Heart right ventricle (tissue), 16 donors: ENCODE results near the gene CDKN2AIPNL. TPM values are rescaled to one million over a fixed set of nuclear protein-coding genes. Genes with fewer than 3 reads are reported as not detected.

Experiments
- ATAC-seq, 8 donors: fragments of 200-7000 bp; cut with Tn5 transposase; one replicate each; pipeline ENCODE4 v1.9.1; 2020; ENCODE audit warnings: mild to moderate bottlenecking in 8 of 8, moderate library complexity in 8 of 8, moderate number of reproducible peaks in 1 of 8
- DNase-seq, 2 donors: peaks; one replicate each; pipeline ENCODE4 v3.0.0-alpha.2; 2020
- H3K27ac ChIP-seq, 10 donors: fragments of 200-600 bp; sonication (generic) in 2 of 10; one replicate each; pipeline versions ENCODE4 v1.5.0 to v1.8.0; 2020 to 2022; ENCODE audit warnings: mild to moderate bottlenecking in 3 of 10
- H3K27me3 ChIP-seq, 7 donors: fragments of 200-600 bp; one replicate each; pipeline ENCODE4 v1.8.0; 2021 to 2022; ENCODE audit warnings: mild to moderate bottlenecking in 2 of 7
- H3K36me3 ChIP-seq, 9 donors: fragments of 200-600 bp; sonication (generic) in 1 of 9; one replicate each; pipeline versions ENCODE4 v1.5.0 to v1.8.0; 2020 to 2022; ENCODE audit warnings: mild to moderate bottlenecking in 2 of 9
- H3K4me1 ChIP-seq, 9 donors: fragments of 200-600 bp; sonication (generic) in 1 of 9; one replicate each; pipeline versions ENCODE4 v1.5.0 to v1.8.0; 2020 to 2022; ENCODE audit warnings: mild to moderate bottlenecking in 4 of 9
- H3K4me3 ChIP-seq, 10 donors: fragments of 200-600 bp; sonication (generic) in 2 of 10; one replicate each; pipeline versions ENCODE4 v1.5.0 to v1.8.0; 2020 to 2022; ENCODE audit warnings: mild to moderate bottlenecking in 7 of 10, moderate library complexity in 2 of 10
- H3K9me3 ChIP-seq, 11 donors: fragments of 200-600 bp in 10 of 11; sonication (generic) in 2 of 11; one replicate each; pipeline versions ENCODE4 v1.5.0 to v1.8.0; 2013 to 2022; ENCODE audit warnings: mild to moderate bottlenecking in 2 of 11, control low read depth in 1 of 11, moderate library complexity in 1 of 11
- WGBS, 2 donors: extraction: QIAGEN DNeasy Blood & Tissue Kit; methylation state at CpG; one replicate each; pipeline ENCODE4 v1.1.7; 2013; ENCODE audit warnings: inconsistent platforms in 1 of 2; 5-methylcytosine and 5-hydroxymethylcytosine counted together
- intact Hi-C, 10 donors: fragments of 100-400 bp; cut with DNase I; formaldehyde crosslinking; loops; one replicate each; pipeline versions ENCODE4 v1.11.1 to v1.14.2; 2022
- polyA plus RNA-seq, 2 donors: library from polyadenylated mRNA; stranded (reverse); fragments of 200-250 nt; gene quantifications; one replicate each; pipeline ENCODE4 v1.2.3, GENCODE V29; 2013
- total RNA-seq, 10 donors: library from RNA; stranded (reverse); fragmentation: NEBNext Ultra II Directional in 3 of 10; extraction: Animal tissue kit (Norgen Biotek cat#: 25700) in 3 of 10; gene quantifications; one replicate each; pipeline versions ENCODE4 v1.2.1 to v1.2.4, GENCODE V29; 2021 to 2023
- TF ChIP-seq, protein P1 (sequence below), 9 donors: fragments of 200-600 bp; sonication (generic) in 2 of 9; IDR thresholded peaks; one replicate each; pipeline versions ENCODE4 v1.5.0 to v1.8.0; 2021 to 2022; ENCODE audit warnings: antibody characterized with exemption in 9 of 9, mild to moderate bottlenecking in 5 of 9, moderate library complexity in 1 of 9
- donor health status: Arrhythmogenic right ventricular cardiomyopathy.
- donor health status: ischemic (EF 13 %, LVEDD 7.1; RV severe dilation, severe dysfunction).
- donor health status: healthy with polysubstance abuse.
- donor health status: DM: no; HTN: yes; CAD: no.
- donor health status: DM: no; HTN: no; CAD: no.
- donor health status: ischemic (EF 25% LVEDD 6.9; RV normal size, moderate dysfunction).
- donor health status: ischemic (EF 25% LVEDD 5.7; RV mildly dilated, moderate dysfunction).
- donor health status: healthy.
- donor health status: DM: yes; HTN: yes; CAD: no.
- donor health status: Ischemic cardiomyopathy.
- donor health status: ischemic (EF 35%, LVEDD 5.7; RV mildly dilated, moderate dysfunction).
- donor health status: nonischemic (EF 11% LVEDD 7.7; RV severe dilation, severe dysfunction).
- donor health status: DM: yes; HTN: yes; CAD: no.
- donor health status: PGD.
- donor health status: ischemic (EF 29% LVEDD 5.4; RV normal size, mild dysfunction).
- donor health status: nonischemic (EF 23%, LVEDD 6.1; RV moderate dilation, normal function).

Gene CDKN2AIPNL
- total and polyA plus RNA-seq, 12 donors, result 29.1 to 87.6 (median 37.3) TPM

DNA sequence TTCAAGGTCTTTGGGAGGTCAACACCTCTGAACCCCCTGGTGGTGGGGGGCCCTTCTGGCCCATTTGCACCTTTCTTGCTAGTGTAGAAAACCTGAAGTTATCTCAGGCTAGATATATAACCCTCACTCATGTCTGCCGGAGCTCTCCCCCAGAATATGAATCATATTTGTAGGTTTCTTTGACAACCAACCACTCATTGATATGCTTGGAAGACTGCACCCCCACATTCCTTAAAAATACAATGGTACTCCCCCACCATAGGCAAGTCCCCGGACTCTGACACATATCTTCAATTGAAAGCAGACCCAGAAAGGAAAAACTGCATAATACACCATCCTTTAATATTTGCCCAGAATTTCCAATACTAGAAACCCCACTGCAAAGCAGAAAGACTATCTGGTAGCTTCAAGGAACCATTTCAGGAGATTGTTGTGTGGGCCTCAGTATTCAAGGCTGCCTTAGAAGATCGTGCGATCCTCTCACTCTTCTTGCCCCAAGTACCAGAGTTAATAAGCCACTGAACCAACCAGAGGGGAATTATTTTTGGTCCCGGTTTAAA is 41.3 kb downstream of the CDKN2AIPNL start:
- WGBS, 2 donors, result 30 to 31% methylated on average over 5 of the region's 5 CpGs
- DNase-seq, result no peak
- peak in 3 of 8 donors; percentile 0 to 1 (median 0) for ATAC-seq
- Histone ChIP-seq H3K4me1 (peaks cover 0 to 63% (median 53%) of the 10 kb centered on the region in 9 donors), H3K4me3 (peak overlapping the region in 9 of 10 donors; percentile 64 to 96 (median 82)), H3K27me3 (no peaks in the 10 kb centered on the region), H3K36me3 (peaks cover 0 to 15% (median 0%) of the 10 kb centered on the region in 9 donors), H3K9me3 (no peaks in the 10 kb centered on the region), H3K27ac (peak overlapping the region; percentile 90 to 100 (median 98))
- TF ChIP-seq, protein P1, sequence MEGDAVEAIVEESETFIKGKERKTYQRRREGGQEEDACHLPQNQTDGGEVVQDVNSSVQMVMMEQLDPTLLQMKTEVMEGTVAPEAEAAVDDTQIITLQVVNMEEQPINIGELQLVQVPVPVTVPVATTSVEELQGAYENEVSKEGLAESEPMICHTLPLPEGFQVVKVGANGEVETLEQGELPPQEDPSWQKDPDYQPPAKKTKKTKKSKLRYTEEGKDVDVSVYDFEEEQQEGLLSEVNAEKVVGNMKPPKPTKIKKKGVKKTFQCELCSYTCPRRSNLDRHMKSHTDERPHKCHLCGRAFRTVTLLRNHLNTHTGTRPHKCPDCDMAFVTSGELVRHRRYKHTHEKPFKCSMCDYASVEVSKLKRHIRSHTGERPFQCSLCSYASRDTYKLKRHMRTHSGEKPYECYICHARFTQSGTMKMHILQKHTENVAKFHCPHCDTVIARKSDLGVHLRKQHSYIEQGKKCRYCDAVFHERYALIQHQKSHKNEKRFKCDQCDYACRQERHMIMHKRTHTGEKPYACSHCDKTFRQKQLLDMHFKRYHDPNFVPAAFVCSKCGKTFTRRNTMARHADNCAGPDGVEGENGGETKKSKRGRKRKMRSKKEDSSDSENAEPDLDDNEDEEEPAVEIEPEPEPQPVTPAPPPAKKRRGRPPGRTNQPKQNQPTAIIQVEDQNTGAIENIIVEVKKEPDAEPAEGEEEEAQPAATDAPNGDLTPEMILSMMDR (IDR thresholded peaks at IDR 0.05), result no peak
- intact Hi-C loops, result loop anchor here in 7 of 10 donors (1.0 to 5.0 kb wide), 7 partner anchors 42 to 217 kb away; partner anchors contain the start of genes JADE2 (in 6 of the 7) and CDKN2AIPNL (in 2 of the 7)

DNA sequence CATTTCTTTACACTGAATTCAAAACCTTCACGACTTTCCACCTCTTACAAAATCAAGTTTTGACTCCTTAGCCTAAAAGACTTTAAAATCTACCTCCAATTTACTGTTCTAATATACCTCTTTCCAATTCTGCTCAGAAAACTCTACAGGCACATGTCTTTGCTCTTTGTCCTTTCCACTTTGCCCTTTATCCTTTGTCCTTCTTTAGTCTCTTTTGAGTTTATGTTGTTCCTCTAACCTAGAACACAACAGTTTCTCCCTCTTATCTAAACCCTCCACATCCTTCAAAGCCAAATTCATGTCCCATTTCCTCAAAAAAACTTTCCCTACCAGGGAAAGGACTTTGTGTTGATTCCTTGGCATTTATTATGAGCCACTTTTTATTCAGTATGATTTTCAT is 46.1 kb downstream of the CDKN2AIPNL start:
- H3K9me3 ChIP-seq, result no peaks in the 10 kb centered on the region
- no peak for ATAC-seq
- 88 to 97% methylated on average over 1 of the region's 1 CpG for WGBS, 2 donors
- no peak overlapping the region for H3K27ac ChIP-seq
- intact Hi-C loops, result loop anchor here in 4 of 10 donors (5.0 to 10.0 kb wide), 3 partner anchors 61 to 191 kb away; partner anchors contain the start of gene SKP1 (in 2 of the 4)
- H3K4me1 ChIP-seq, result peaks cover 0 to 36% (median 25%) of the 10 kb centered on the region in 9 donors
- no peak overlapping the region for H3K4me3 ChIP-seq
- H3K36me3 ChIP-seq, result peaks cover 0 to 11% (median 0%) of the 10 kb centered on the region in 9 donors
- H3K27me3 ChIP-seq, result no peaks in the 10 kb centered on the region
- TF ChIP-seq, protein P1 (IDR thresholded peaks at IDR 0.05), result no peak
- no peak for DNase-seq

DNA sequence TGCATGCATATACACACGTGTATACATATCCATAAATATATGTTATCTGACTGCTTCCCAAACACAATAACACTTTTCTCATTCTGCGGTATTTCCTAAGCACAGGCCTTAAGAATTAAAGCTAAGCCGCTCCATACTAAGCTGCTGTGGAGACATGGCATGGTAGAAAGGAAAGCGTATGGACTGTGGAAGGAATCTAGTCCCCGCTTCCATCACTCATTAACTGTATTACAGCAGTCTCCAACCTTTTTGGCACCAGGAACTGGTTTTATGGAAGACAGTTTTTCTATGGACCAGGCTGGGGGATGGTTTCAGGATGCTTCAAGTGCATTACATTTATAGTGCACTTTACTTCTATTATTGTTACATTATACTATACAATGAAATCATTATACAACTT is 56.0 kb downstream of the CDKN2AIPNL start:
- DNase-seq (no peak), ATAC-seq (no peak)
- no peak overlapping the region for H3K4me3 ChIP-seq
- H3K27me3 ChIP-seq, result no peaks in the 10 kb centered on the region
- no peaks in the 10 kb centered on the region for H3K4me1 ChIP-seq
- intact Hi-C loops, result loop anchor here in 1 of 10 donors (10.0 kb wide), 1 partner anchor 51 kb away; no protein-coding TSS in a partner anchor
- WGBS, 2 donors, result 95% methylated on average over 5 of the region's 5 CpGs
- TF ChIP-seq, protein P1 (IDR thresholded peaks at IDR 0.05), result no peak
- H3K9me3 ChIP-seq, result no peaks in the 10 kb centered on the region
- H3K36me3 ChIP-seq, result no peaks in the 10 kb centered on the region
- no peak overlapping the region for H3K27ac ChIP-seq

Other genes starting within 250 kb of the CDKN2AIPNL start
- gene SKP1, start 234.9 kb downstream of the CDKN2AIPNL start, total RNA-seq, result 100 to 1,000 TPM; 424 to 543 (median 483) TPM
- gene SKP1, start 234.9 kb downstream of the CDKN2AIPNL start, polyA plus RNA-seq, result 100 to 1,000 TPM in 1 of 2 donors, 10 to 100 TPM in 1; 65.2 to 675 TPM
- gene PPP2CA, start 185.8 kb downstream of the CDKN2AIPNL start, total RNA-seq, result 100 to 1,000 TPM; 136 to 249 (median 184) TPM
- gene PPP2CA, start 185.8 kb downstream of the CDKN2AIPNL start, polyA plus RNA-seq, result 100 to 1,000 TPM in 1 of 2 donors, 10 to 100 TPM in 1; 47.1 to 100 TPM
- gene CDKL3, start 44.7 kb downstream of the CDKN2AIPNL start, total RNA-seq, result 1 to 10 TPM; 2.4 to 7.1 (median 5.0) TPM
- 1 to 10 TPM; 4.1 to 6.1 TPM for gene CDKL3, start 44.7 kb downstream of the CDKN2AIPNL start, polyA plus RNA-seq
- 100 to 1,000 TPM; 195 to 260 (median 227) TPM for gene UBE2B, start 40.3 kb downstream of the CDKN2AIPNL start, total RNA-seq
- gene UBE2B, start 40.3 kb downstream of the CDKN2AIPNL start, polyA plus RNA-seq, result 100 to 1,000 TPM in 1 of 2 donors, 10 to 100 TPM in 1; 98.9 to 181 TPM
- 10 to 100 TPM; 17.9 to 38.5 (median 25.2) TPM for gene JADE2, start 113.8 kb upstream of the CDKN2AIPNL start, total RNA-seq
- 1 to 10 TPM; 5.4 to 7.9 TPM for gene JADE2, start 113.8 kb upstream of the CDKN2AIPNL start, polyA plus RNA-seq
- gene SAR1B, start 220.9 kb upstream of the CDKN2AIPNL start, total RNA-seq, result 100 to 1,000 TPM in 4 of 10 donors, 10 to 100 TPM in 6; 80.2 to 114 (median 99.4) TPM
- 10 to 100 TPM; 17.6 to 52.9 TPM for gene SAR1B, start 220.9 kb upstream of the CDKN2AIPNL start, polyA plus RNA-seq
- gene SEC24A, start 236.9 kb upstream of the CDKN2AIPNL start, total RNA-seq, result 10 to 100 TPM in 3 of 10 donors, 1 to 10 TPM in 7; 7.0 to 13.7 (median 9.1) TPM
- gene SEC24A, start 236.9 kb upstream of the CDKN2AIPNL start, polyA plus RNA-seq, result 1 to 10 TPM; 2.6 to 3.7 TPM